ENCODE data around the gene CEACAM16.
"Not testable (repeated sequence)": the region's sequence is repeated elsewhere in the genome, so short reads cannot be mapped to it uniquely, and the experiment has no call there.

CEACAM16 gene

GRCh38 chr19:44670027-44670426 is 28.9 kb upstream of the CEACAM16 start:
- H3K4me3 ChIP-seq (ENCODE audit: low read depth, low read length); H3K9me3 ChIP-seq (ENCODE audit: control insufficient read depth, insufficient read depth, low read depth, low read length); H3K27ac ChIP-seq (ENCODE audit: extremely low read depth, low read depth, low read length); H3K36me3 ChIP-seq (ENCODE audit: control insufficient read depth in 2 of 2, insufficient read depth in 1 of 2, low read length in 2 of 2); H3K4me1 ChIP-seq (ENCODE audit: control insufficient read depth, insufficient read depth, low read length); CTCF ChIA-PET; POLR2A ChIA-PET: not testable (repeated sequence)
- TF ChIP-seq ZNF121 (tag by site-specific recombination; IDR thresholded peaks at IDR 0.05): peak; percentile 81

GRCh38 chr19:44671400-44671799 is 27.6 kb upstream of the CEACAM16 start, which contains the start of gene CEACAM19:
Gene CEACAM19 (plus strand): TSS chr19:44671482. CDS start chr19:44671932, 450 bp downstream.
- TF ChIP-seq KLF16 (tag by site-specific recombination; IDR thresholded peaks at IDR 0.05): no peak
- no peak for TF ChIP-seq ZNF391 (tag by site-specific recombination; IDR thresholded peaks at IDR 0.05; ENCODE audit: borderline replicate concordance, low read depth)
- no peak for TF ChIP-seq ZFP3 (tag by site-specific recombination; IDR thresholded peaks at IDR 0.05; ENCODE audit: low read depth)
- no peak within 1 kb of the TSS for H3K27ac ChIP-seq (ENCODE audit: extremely low read depth, low read depth, low read length)
- ChIA-PET CTCF (interaction anchor here (0.7 to 1.0 kb wide), 2 partner anchors 14 to 17 kb away, joined by 3 read pairs; no protein-coding TSS in a partner anchor), POLR2A (no interaction called here)
- H3K9me3 ChIP-seq (ENCODE audit: control insufficient read depth, insufficient read depth, low read depth, low read length): no peaks in the 10 kb centered on the region
- H3K4me3 ChIP-seq (ENCODE audit: low read depth, low read length): no peak within 1 kb of the TSS
- H3K36me3 ChIP-seq (ENCODE audit: control insufficient read depth in 2 of 2, insufficient read depth in 1 of 2, low read length in 2 of 2): no peaks in the 10 kb centered on the region; a peak in 1 of 3 replicates
- H3K4me1 ChIP-seq (ENCODE audit: control insufficient read depth, insufficient read depth, low read length): no peaks in the 10 kb centered on the region

- Histone ChIP-seq H3K4me1 (ENCODE audit: control insufficient read depth, insufficient read depth, low read length) (0 out of 2 replicates have a peak, but pooled peaks cover 2% of the 10 kb centered on the region), H3K36me3 (ENCODE audit: control insufficient read depth in 2 of 2, insufficient read depth in 1 of 2, low read length in 2 of 2) (no peaks in the 10 kb centered on the region; a peak in 1 of 3 replicates), H3K4me3 (ENCODE audit: low read depth, low read length) (no peak overlapping the region), H3K9me3 (ENCODE audit: control insufficient read depth, insufficient read depth, low read depth, low read length) (no peaks in the 10 kb centered on the region), H3K27ac (ENCODE audit: extremely low read depth, low read depth, low read length) (no peak overlapping the region)
- ChIA-PET POLR2A (interaction anchor here (0.5 kb wide), 1 partner anchor 299 kb away, joined by 4 read pairs; no protein-coding TSS in a partner anchor), CTCF (interaction anchor here (0.6 to 1.1 kb wide), 3 partner anchors 14 to 74 kb away, joined by 3 to 8 read pairs (median 4); no protein-coding TSS in a partner anchor)
- TF ChIP-seq MYNN (tag by site-specific recombination; IDR thresholded peaks at IDR 0.05; ENCODE audit: borderline replicate concordance) (no peak), HOXD13 (CRISPR knock-in tag; IDR thresholded peaks at IDR 0.05; ENCODE audit: borderline replicate concordance) (no peak), ZNF350 (tag by site-specific recombination; IDR thresholded peaks at IDR 0.05) (no peak), ZNF26 (tag by site-specific recombination; IDR thresholded peaks at IDR 0.05) (no peak), ZNF140 (tag by site-specific recombination; IDR thresholded peaks at IDR 0.05) (no peak), MZF1 (tag by site-specific recombination; IDR thresholded peaks at IDR 0.05; ENCODE audit: borderline replicate concordance) (no peak), ZNF610 (tag by site-specific recombination; IDR thresholded peaks at IDR 0.05; ENCODE audit: borderline replicate concordance) (no peak), PBX3 (CRISPR knock-in tag; IDR thresholded peaks at IDR 0.05) (no peak), REPIN1 (tag by site-specific recombination; IDR thresholded peaks at IDR 0.05; ENCODE audit: low read depth) (no peak), ZBTB49 (tag by site-specific recombination; IDR thresholded peaks at IDR 0.05; ENCODE audit: low read depth) (no peak)
- TF ChIP-seq, protein P1, sequence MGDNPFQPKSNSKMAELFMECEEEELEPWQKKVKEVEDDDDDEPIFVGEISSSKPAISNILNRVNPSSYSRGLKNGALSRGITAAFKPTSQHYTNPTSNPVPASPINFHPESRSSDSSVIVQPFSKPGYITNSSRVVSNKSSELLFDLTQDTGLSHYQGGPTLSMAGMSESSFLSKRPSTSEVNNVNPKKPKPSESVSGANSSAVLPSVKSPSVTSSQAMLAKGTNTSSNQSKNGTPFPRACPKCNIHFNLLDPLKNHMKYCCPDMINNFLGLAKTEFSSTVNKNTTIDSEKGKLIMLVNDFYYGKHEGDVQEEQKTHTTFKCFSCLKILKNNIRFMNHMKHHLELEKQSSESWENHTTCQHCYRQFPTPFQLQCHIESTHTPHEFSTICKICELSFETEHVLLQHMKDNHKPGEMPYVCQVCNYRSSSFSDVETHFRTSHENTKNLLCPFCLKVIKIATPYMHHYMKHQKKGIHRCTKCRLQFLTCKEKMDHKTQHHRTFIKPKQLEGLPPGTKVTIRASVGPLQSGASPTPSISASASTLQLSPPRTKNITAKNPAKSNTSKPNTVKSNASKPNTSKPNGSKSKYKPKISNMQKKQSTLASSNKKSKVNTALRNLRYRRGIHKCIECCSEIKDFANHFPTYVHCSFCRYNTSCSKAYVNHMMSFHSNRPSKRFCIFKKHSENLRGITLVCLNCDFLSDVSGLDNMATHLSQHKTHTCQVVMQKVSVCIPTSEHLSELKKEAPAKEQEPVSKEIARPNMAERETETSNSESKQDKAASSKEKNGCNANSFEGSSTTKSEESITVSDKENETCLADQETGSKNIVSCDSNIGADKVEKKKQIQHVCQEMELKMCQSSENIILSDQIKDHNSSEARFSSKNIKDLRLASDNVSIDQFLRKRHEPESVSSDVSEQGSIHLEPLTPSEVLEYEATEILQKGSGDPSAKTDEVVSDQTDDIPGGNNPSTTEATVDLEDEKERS (tag by site-specific recombination; IDR thresholded peaks at IDR 0.05): 0 out of 2 replicates have a peak, but pooled peaks have one; percentile 19
- TF ChIP-seq, protein P2, sequence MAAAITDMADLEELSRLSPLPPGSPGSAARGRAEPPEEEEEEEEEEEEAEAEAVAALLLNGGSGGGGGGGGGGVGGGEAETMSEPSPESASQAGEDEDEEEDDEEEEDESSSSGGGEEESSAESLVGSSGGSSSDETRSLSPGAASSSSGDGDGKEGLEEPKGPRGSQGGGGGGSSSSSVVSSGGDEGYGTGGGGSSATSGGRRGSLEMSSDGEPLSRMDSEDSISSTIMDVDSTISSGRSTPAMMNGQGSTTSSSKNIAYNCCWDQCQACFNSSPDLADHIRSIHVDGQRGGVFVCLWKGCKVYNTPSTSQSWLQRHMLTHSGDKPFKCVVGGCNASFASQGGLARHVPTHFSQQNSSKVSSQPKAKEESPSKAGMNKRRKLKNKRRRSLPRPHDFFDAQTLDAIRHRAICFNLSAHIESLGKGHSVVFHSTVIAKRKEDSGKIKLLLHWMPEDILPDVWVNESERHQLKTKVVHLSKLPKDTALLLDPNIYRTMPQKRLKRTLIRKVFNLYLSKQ (tag by site-specific recombination; IDR thresholded peaks at IDR 0.05; ENCODE audit: borderline replicate concordance): no peak
- TF ChIP-seq, protein P3, sequence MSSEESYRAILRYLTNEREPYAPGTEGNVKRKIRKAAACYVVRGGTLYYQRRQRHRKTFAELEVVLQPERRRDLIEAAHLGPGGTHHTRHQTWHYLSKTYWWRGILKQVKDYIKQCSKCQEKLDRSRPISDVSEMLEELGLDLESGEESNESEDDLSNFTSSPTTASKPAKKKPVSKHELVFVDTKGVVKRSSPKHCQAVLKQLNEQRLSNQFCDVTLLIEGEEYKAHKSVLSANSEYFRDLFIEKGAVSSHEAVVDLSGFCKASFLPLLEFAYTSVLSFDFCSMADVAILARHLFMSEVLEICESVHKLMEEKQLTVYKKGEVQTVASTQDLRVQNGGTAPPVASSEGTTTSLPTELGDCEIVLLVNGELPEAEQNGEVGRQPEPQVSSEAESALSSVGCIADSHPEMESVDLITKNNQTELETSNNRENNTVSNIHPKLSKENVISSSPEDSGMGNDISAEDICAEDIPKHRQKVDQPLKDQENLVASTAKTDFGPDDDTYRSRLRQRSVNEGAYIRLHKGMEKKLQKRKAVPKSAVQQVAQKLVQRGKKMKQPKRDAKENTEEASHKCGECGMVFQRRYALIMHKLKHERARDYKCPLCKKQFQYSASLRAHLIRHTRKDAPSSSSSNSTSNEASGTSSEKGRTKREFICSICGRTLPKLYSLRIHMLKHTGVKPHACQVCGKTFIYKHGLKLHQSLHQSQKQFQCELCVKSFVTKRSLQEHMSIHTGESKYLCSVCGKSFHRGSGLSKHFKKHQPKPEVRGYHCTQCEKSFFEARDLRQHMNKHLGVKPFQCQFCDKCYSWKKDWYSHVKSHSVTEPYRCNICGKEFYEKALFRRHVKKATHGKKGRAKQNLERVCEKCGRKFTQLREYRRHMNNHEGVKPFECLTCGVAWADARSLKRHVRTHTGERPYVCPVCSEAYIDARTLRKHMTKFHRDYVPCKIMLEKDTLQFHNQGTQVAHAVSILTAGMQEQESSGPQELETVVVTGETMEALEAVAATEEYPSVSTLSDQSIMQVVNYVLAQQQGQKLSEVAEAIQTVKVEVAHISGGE (tag by site-specific recombination; conservative IDR thresholded peaks at IDR 0.05; ENCODE audit: low read depth): no peak
Observed at GRCh38 chr19:44672226-44672625, 26.7 kb upstream of the CEACAM16 start.
